Activated T-helper 2 cell treated with anti-CD3 and anti-CD28 coated beads, Interferon-gamma antibody, Interleukin-2, Interleukin-4, amounts not matched to agents 10 μg/mL and 5 μg/mL and 100 μg/mL, durations not matched to agents 14 hours and 24 hours and 36 hours (primary cell): Measurements from ENCODE around the gene TMC6. TPM values are rescaled to one million over a fixed set of nuclear protein-coding genes. Genes with fewer than 3 reads are reported as not detected.
"Not testable (repeated sequence)": the region's sequence is repeated elsewhere in the genome, so short reads cannot be mapped to it uniquely, and the experiment has no call there.

Source experiments
- DNase-seq: peaks from one replicate; pipeline ENCODE4 v3.0.0; 2021; ENCODE audit warnings: low spot score
- H3K27ac Mint-ChIP-seq: one replicate; pipeline ENCODE4 v1.8.0; 2021; ENCODE audit warnings: mixed read lengths
- H3K27me3 Mint-ChIP-seq: one replicate; pipeline ENCODE4 v1.8.0; 2021; ENCODE audit warnings: low read depth, mixed read lengths
- H3K36me3 Mint-ChIP-seq: one replicate; pipeline ENCODE4 v1.8.0; 2021; ENCODE audit warnings: low read depth, mixed read lengths
- H3K4me1 Mint-ChIP-seq: one replicate; pipeline ENCODE4 v1.8.0; 2021; ENCODE audit warnings: low read depth, mixed read lengths
- H3K4me3 Mint-ChIP-seq: one replicate; pipeline ENCODE4 v1.8.0; 2021; ENCODE audit warnings: low read depth, mild to moderate bottlenecking, moderate library complexity, mixed read lengths
- H3K9me3 Mint-ChIP-seq: one replicate; pipeline ENCODE4 v1.8.0; 2021; ENCODE audit warnings: mixed read lengths
- intact Hi-C: fragments of 100-400 bp; cut with micrococcal nuclease; formaldehyde crosslinking; loops from one replicate; pipeline ENCODE4 v1.15.1; 2023
- total RNA-seq: library from RNA; stranded (reverse); gene quantifications from 2 replicates; pipeline ENCODE4 v1.2.3, GENCODE V29; 2022

Gene TMC6
- total RNA-seq, 1 donor from 2014 or later = 240 TPM

DNA sequence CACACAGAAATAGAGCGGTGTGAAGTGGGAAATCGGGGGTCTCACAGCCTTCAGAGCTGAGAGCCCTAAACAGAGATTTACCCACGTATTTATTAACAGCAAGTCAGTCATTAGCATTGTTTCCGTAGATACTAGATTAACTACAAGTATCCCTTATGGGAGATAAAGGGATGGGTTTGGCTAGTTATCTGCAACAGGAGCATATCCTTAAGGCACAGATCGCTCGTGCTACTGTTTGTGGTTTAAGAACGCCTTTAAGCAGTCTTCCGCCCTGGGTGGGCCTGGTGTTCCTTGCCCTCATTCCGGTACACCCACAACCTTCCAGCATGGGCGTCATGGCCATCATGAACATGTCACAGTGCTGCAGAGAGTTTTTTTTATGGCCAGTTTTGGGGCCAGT lies 27.0 kb downstream of the TMC6 start:
- intact Hi-C loops = no loop called here
- H3K4me1 Mint-ChIP-seq = no peaks in the 10 kb centered on the region
- H3K27ac Mint-ChIP-seq = no peak overlapping the region
- H3K36me3 Mint-ChIP-seq = peaks cover 48% of the 10 kb centered on the region
- no peak overlapping the region for H3K4me3 Mint-ChIP-seq
- no peak for DNase-seq
- no peaks in the 10 kb centered on the region for H3K27me3 Mint-ChIP-seq
- H3K9me3 Mint-ChIP-seq = no peaks in the 10 kb centered on the region

DNA sequence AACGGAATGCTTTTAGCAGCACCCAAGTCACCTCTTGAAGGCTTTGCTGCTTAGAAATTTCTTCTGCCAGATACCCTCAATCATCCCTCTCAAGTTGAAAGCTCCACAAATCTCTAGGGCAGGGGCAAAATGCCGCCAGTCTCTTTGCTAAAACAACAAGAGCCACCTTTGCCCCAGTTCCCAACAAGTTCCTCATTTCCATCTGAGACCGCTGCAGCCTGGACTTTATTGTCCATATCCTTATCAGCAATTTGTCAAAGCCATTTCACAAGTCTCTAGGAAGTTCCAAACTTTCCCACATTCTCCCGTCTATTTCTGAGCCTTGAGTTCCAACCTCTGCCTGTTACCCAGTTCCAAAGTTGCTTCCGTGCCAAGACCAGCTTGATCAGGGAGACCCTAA lies 27.4 kb downstream of the TMC6 start:
- no peak overlapping the region for H3K27ac Mint-ChIP-seq
- intact Hi-C loops = no loop called here
- DNase-seq = no peak

DNA sequence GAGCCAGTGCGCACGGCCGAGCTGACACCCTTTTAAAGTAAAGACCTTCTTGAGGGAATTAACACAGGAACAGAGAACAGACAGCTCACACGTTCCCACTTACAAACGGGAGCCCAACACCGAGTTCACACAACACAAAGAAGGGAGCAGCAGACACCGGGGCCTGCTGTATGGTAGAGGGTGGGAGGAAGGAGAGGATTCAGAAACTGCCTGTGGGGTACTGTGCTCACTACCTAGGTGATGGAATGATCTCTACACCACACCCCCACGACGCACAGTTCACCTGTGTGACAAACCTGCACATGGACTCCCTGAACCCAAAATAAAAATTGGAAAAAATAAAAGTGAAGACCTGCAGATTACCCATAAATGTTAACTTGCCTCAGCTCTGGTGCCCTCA lies 32.5 kb downstream of the TMC6 start:
- intact Hi-C loops = no loop called here
- no peak overlapping the region for H3K4me3 Mint-ChIP-seq
- H3K36me3 Mint-ChIP-seq = peaks cover 75% of the 10 kb centered on the region
- no peaks in the 10 kb centered on the region for H3K4me1 Mint-ChIP-seq
- no peaks in the 10 kb centered on the region for H3K27me3 Mint-ChIP-seq
- DNase-seq = no peak
- H3K9me3 Mint-ChIP-seq = no peaks in the 10 kb centered on the region
- no peak overlapping the region for H3K27ac Mint-ChIP-seq

More for the DNA sequence above, 27.4 kb downstream of the TMC6 start:
- Mint-ChIP-seq H3K9me3 (no peaks in the 10 kb centered on the region), H3K36me3 (peaks cover 52% of the 10 kb centered on the region), H3K27me3 (no peaks in the 10 kb centered on the region), H3K4me3 (no peak overlapping the region), H3K4me1 (no peaks in the 10 kb centered on the region)

DNA sequence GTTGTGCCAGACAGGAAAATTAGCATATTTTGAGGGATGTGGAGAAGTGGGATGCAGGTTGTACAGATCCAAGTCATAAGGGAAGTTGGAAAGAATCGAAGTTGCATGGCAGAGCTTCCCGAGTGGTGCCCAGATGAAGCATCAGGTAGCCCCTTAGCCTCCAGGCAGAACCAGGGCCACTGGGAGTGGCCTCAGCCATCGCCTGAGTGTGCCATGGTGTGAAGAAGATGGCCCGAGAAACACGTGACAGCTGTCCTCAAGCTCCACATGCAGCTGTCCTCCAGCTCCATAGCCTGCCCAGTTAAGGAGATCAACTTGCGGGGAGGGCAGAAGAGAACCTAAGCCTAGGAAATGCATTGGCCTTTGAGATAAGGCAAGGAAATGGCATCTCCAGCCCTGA lies 33.5 kb downstream of the TMC6 start:
- Mint-ChIP-seq H3K36me3 (peaks cover 73% of the 10 kb centered on the region), H3K9me3 (no peaks in the 10 kb centered on the region), H3K27ac (no peak overlapping the region), H3K4me1 (no peaks in the 10 kb centered on the region), H3K27me3 (no peaks in the 10 kb centered on the region), H3K4me3 (no peak overlapping the region)
- DNase-seq = no peak
- intact Hi-C loops = no loop called here

DNA sequence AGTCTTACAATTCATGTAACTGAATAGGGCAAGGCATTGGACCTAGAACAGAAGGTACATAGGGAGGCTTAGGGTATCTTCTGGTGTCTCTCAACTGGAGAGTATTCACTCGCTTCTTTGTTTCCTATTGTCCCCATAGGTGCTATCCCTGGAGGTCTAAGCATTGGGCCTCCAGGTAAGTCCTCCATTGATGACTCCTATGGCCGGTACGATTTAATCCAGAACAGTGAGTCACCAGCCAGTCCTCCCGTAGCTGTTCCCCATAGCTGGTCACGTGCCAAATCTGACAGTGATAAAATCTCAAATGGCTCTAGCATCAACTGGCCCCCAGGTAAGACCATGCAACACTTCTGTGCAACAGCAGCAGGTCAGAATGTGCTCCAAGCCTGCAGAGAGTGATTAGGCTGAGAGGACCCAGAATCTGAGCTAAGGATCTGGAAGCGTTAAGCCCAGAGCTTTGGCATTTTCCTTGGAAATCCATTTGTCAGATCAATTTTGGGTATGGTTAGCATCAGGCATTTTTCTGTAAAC lies 35.7 kb downstream of the TMC6 start:
- peaks cover 58% of the 10 kb centered on the region for H3K36me3 Mint-ChIP-seq
- no peak overlapping the region for H3K4me3 Mint-ChIP-seq
- H3K4me1 Mint-ChIP-seq = peaks cover 3% of the 10 kb centered on the region
- H3K27ac Mint-ChIP-seq = no peak overlapping the region
- DNase-seq = no peak
- intact Hi-C loops = no loop called here
- no peaks in the 10 kb centered on the region for H3K27me3 Mint-ChIP-seq
- H3K9me3 Mint-ChIP-seq = no peaks in the 10 kb centered on the region

DNA sequence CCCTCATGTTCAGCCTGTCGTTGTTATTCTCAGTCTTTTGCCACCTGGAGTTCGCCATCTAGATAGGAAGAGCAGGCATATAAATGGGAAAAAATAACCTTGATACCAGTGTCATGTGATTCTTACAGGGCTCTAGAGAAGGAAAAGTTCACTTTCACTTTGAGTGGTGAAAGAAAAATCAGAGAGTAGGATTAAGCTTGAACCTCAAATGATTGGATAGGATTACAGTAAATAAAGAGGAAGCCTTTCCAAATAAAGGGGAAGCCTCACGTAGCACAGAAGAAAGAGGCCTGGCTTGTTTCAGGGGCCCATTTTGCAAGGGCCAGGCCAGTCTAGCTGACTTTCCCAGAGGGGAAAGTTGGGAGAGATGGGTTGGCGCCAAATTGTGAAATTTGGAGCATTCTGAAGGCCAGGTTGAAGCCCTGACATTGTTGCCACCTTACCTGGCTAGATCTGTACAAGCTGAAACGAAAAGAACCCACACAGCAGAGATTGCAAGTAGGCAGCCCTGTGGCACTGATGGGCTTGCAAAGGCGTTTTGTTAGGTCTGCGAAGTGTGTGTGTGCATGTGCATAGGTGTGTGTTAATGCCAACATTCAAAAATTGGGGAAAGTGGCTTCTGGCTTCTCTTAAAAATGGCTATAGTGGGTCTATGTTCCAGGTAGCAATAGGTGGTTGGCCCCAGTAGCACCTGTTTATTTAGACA lies 38.8 kb downstream of the TMC6 start:
- Mint-ChIP-seq H3K27ac (no peak overlapping the region), H3K9me3 (no peaks in the 10 kb centered on the region), H3K27me3 (no peaks in the 10 kb centered on the region), H3K4me3 (no peak overlapping the region), H3K36me3 (peaks cover 62% of the 10 kb centered on the region), H3K4me1 (peaks cover 5% of the 10 kb centered on the region)
- no peak for DNase-seq
- intact Hi-C loops = no loop called here

DNA sequence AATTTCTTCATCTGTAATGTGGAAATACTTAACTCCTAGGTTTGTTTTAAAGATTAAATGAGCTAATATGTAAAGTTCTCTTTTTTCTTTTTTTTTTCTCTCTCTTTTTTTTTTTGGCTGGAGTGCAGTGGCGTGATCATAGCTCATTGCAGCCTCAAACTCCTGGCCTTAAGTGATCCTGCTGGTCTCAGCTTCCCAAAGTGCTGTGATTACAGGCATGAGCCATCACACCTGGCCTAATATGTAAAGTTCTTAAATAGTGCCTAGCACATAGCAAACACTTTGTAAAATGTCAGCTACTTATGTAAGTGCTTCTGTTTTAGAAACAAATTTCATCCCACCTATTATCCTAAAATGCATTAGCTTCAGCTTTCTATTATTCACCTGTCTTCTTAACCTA lies 40.0 kb downstream of the TMC6 start:
- Mint-ChIP-seq H3K27ac (no peak overlapping the region), H3K27me3 (no peaks in the 10 kb centered on the region), H3K9me3 (no peaks in the 10 kb centered on the region), H3K4me3 (no peak overlapping the region), H3K4me1 (peaks cover 5% of the 10 kb centered on the region), H3K36me3 (peaks cover 55% of the 10 kb centered on the region)
- no peak for DNase-seq
- intact Hi-C loops = no loop called here

DNA sequence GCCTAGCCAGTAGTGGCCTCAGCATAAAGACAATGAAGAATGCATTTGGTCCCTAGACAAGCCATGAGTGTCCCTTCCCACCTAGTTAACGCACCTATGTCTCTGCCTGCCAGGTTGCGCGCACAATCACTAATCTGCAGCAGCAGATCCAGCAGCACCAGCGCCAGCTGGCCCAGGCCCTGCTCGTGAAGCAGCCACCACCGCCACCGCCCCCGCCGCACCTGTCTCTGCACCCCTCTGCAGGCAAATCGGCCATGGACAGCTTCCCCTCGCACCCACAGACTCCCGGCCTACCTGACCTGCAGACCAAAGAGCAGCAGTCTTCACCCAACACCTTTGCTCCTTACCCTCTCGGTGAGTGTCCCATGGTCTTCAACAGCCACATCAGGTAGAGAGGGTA lies 41.8 kb downstream of the TMC6 start:
- H3K4me1 Mint-ChIP-seq = peaks cover 15% of the 10 kb centered on the region
- peaks cover 41% of the 10 kb centered on the region for H3K36me3 Mint-ChIP-seq
- intact Hi-C loops = no loop called here
- H3K4me3 Mint-ChIP-seq = no peak overlapping the region
- DNase-seq = no peak
- H3K27me3 Mint-ChIP-seq = no peaks in the 10 kb centered on the region
- no peak overlapping the region for H3K27ac Mint-ChIP-seq
- H3K9me3 Mint-ChIP-seq = no peaks in the 10 kb centered on the region

DNA sequence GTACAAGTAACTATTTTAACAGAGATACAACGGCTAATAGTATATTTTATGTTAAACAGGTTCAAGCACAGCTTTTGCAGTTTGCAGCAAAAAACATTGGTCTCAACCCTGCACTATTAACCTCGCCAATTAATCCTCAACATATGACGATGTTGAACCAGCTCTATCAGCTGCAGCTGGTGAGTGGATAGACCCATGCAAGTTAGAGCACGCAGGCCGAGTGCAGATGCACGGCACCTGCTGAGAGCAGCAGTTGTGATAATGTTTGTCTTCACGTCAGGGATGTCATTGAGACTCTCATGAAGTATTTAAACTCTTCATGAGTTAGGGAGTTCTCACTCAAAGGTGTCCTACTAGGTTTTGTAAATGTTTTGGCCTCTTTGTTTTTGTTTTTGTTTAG lies 45.6 kb downstream of the TMC6 start:
- DNase-seq = no peak
- Mint-ChIP-seq H3K36me3 (peaks cover 41% of the 10 kb centered on the region), H3K27me3 (no peaks in the 10 kb centered on the region), H3K27ac (no peak overlapping the region), H3K4me3 (no peak overlapping the region), H3K4me1 (peaks cover 15% of the 10 kb centered on the region), H3K9me3 (no peaks in the 10 kb centered on the region)
- intact Hi-C loops = no loop called here

DNA sequence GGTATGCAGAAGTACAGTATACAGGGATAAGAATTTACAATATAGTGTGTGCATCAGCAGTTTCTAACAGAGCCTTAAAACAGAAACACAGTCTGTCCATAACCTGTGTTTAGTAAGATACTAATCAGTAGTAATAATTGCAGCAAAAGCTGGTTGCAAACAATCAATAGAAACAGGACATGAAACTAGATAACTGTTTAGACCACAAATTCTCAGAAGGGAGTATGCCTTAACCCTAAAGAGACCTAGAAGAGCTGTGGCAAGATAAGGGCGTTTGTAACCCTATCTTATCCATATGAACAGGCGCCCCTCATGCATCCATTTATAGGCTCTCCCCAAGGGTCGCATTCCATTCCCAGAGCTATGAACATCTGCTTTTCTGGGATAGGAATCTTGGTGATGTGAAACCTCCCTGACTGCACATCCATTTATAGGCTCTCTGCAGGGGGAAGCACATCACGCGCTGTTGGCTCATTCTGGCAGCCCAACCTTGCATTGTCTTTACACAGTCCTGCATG lies 46.1 kb downstream of the TMC6 start:
- H3K9me3 Mint-ChIP-seq, intact Hi-C loops: not testable (repeated sequence)

DNA sequence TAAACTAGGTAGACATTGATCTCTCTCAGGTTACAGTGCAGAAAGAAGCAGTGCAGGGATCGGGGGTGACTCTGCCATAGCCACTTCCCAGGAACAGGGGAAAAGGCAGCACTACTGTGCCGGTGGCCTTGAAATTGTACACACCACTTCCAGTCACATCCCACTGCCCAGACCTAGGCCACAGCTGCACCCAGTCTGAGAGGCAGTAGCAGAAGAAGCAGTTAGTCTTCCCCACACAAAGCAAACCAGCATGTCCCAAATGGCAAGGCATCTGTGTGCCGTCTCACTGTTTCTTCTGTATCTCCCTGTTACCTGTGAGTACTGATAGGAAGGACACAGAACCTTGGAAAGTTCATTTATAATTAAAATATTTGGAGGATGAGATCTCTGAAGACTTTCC lies 47.0 kb downstream of the TMC6 start:
- intact Hi-C loops = no loop called here
- no peak overlapping the region for H3K4me3 Mint-ChIP-seq
- no peaks in the 10 kb centered on the region for H3K27me3 Mint-ChIP-seq
- H3K4me1 Mint-ChIP-seq = peaks cover 15% of the 10 kb centered on the region
- H3K27ac Mint-ChIP-seq = no peak overlapping the region
- DNase-seq = no peak
- peaks cover 42% of the 10 kb centered on the region for H3K36me3 Mint-ChIP-seq
- H3K9me3 Mint-ChIP-seq = no peaks in the 10 kb centered on the region

More for the DNA sequence above, 46.1 kb downstream of the TMC6 start:
- Mint-ChIP-seq H3K36me3 (peaks cover 42% of the 10 kb centered on the region), H3K4me1 (peaks cover 15% of the 10 kb centered on the region)
- H3K27ac Mint-ChIP-seq, DNase-seq, H3K4me3 Mint-ChIP-seq, H3K27me3 Mint-ChIP-seq: not testable (repeated sequence)

DNA sequence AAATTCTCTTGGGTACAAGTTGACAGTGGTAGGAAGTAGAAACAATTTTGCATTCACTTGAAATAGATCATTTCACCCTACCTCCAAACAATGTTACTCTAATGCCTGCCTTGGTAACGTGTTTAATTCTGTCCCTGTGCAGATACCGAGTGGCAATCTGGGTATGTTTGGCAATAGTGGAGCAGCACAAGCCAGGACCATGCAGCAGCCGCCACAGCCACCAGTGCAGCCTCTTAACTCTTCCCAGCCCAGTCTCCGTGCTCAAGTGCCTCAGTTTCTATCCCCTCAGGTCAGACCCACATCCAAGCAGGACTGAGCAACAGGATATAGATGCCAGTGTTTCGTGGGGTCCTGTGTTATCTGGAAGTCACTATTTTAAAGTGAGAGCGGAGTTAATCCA lies 49.3 kb downstream of the TMC6 start:
- H3K36me3 Mint-ChIP-seq = peaks cover 39% of the 10 kb centered on the region
- H3K4me1 Mint-ChIP-seq = peaks cover 13% of the 10 kb centered on the region
- H3K9me3 Mint-ChIP-seq = no peaks in the 10 kb centered on the region
- H3K27ac Mint-ChIP-seq = no peak overlapping the region
- H3K4me3 Mint-ChIP-seq = no peak overlapping the region
- H3K27me3 Mint-ChIP-seq = no peaks in the 10 kb centered on the region
- no peak for DNase-seq
- intact Hi-C loops = no loop called here

DNA sequence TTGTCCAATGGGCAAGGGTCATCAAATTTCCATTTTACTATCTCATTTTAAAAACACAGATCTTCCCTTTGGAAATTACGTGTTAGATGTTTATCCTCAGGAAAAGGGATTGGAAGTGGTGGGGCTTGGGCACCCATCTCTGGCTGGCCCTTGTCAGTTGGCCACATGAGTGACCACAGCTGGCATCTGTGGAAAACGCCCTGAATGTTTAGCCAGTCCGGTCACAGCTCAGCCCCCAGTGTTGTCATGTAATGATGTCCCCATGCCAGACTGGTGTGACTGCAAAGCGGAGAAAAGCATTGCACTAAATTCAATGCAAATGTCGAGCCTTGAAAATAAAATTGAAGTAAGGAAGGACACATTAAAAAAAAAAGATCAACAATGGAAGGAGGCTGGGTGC lies 53.0 kb downstream of the TMC6 start:
- intact Hi-C loops = no loop called here
- Mint-ChIP-seq H3K27ac (no peak overlapping the region), H3K27me3 (no peaks in the 10 kb centered on the region), H3K36me3 (peaks cover 59% of the 10 kb centered on the region), H3K9me3 (no peaks in the 10 kb centered on the region), H3K4me3 (no peak overlapping the region), H3K4me1 (no peaks in the 10 kb centered on the region)
- no peak for DNase-seq
